KMS-11 (cell line): ENCODE measurements around the gene YY1.

ENCODE experiments used
- H2AFZ ChIP-seq: fragments of 200-600 bp; sonication (generic); 2 replicates; pipeline ENCODE4 v1.6.1; 2016; ENCODE audit warnings: antibody characterized with exemption, mixed run types, low read depth
- H3K27ac ChIP-seq: fragments of 200-600 bp; sonication (generic); 2 replicates; pipeline ENCODE4 v1.6.1; 2016; ENCODE audit warnings: mild to moderate bottlenecking, mixed run types
- H3K27me3 ChIP-seq: fragments of 200-600 bp; sonication (generic); 2 replicates; pipeline ENCODE4 v1.6.1; 2017; ENCODE audit warnings: mild to moderate bottlenecking, low read depth, mixed run types, moderate library complexity; ENCODE audit not compliant: insufficient read depth
- H3K36me3 ChIP-seq: fragments of 200-600 bp; sonication (generic); 2 replicates; pipeline ENCODE4 v1.6.1; 2017; ENCODE audit warnings: mild to moderate bottlenecking, mixed run types; ENCODE audit not compliant: insufficient read depth
- H3K4me1 ChIP-seq: fragments of 200-600 bp; sonication (generic); 2 replicates; pipeline ENCODE4 v1.6.1; 2016; ENCODE audit warnings: mild to moderate bottlenecking, low read depth, mixed run types; ENCODE audit not compliant: poor library complexity, severe bottlenecking
- H3K4me2 ChIP-seq: fragments of 200-600 bp; sonication (generic); 2 replicates; pipeline ENCODE4 v1.7.0; 2016; ENCODE audit warnings: mild to moderate bottlenecking, mixed run types
- H3K4me3 ChIP-seq: fragments of 200-600 bp; sonication (generic); IDR thresholded peaks from 2 replicates; pipeline ENCODE4 v1.6.1; 2017; ENCODE audit warnings: low read depth, low read length, mixed read lengths; ENCODE audit not compliant: insufficient read depth
- H3K79me2 ChIP-seq: fragments of 200-600 bp; sonication (generic); 2 replicates; pipeline ENCODE4 v1.6.1; 2016; ENCODE audit warnings: low read depth, mixed run types; ENCODE audit not compliant: insufficient read depth
- H3K9ac ChIP-seq: fragments of 200-600 bp; sonication (generic); 2 replicates; pipeline ENCODE4 v1.6.1; 2016; ENCODE audit warnings: mild to moderate bottlenecking, mixed run types
- H4K20me1 ChIP-seq: fragments of 200-600 bp; sonication (generic); 2 replicates; pipeline ENCODE4 v1.6.1; 2016; ENCODE audit warnings: mild to moderate bottlenecking, mixed run types; ENCODE audit not compliant: insufficient read depth
- CTCF ChIP-seq: fragments of 200-600 bp; sonication (generic); conservative IDR thresholded peaks from 2 replicates; pipeline ENCODE4 v1.6.1; 2017; ENCODE audit warnings: low read depth, mild to moderate bottlenecking, antibody characterized with exemption, low read length, moderate library complexity, mixed read lengths

The YY1 gene

GRCh38 chr14:100211366-100211765 is 27.6 kb upstream of the YY1 start:
- TF ChIP-seq CTCF = no peak
- no peak overlapping the region for H3K4me2 ChIP-seq
- no peak overlapping the region for H3K4me3 ChIP-seq
- H3K79me2 ChIP-seq = no peaks in the 10 kb centered on the region
- no peak overlapping the region for H2AFZ ChIP-seq
- H3K27ac ChIP-seq = no peak overlapping the region
- H4K20me1 ChIP-seq = no peaks in the 10 kb centered on the region
- H3K27me3 ChIP-seq = no peaks in the 10 kb centered on the region
- H3K36me3 ChIP-seq = no peaks in the 10 kb centered on the region
- H3K4me1 ChIP-seq = peaks cover 14% of the 10 kb centered on the region
- H3K9ac ChIP-seq = no peak overlapping the region

GRCh38 chr14:100211893-100212292 is 27.1 kb upstream of the YY1 start:
- Histone ChIP-seq H3K4me2 (no peak overlapping the region), H3K4me3 (no peak overlapping the region), H3K27me3 (no peaks in the 10 kb centered on the region), H3K9ac (no peak overlapping the region), H3K36me3 (no peaks in the 10 kb centered on the region), H3K79me2 (no peaks in the 10 kb centered on the region), H3K4me1 (peaks cover 14% of the 10 kb centered on the region), H3K27ac (no peak overlapping the region), H4K20me1 (no peaks in the 10 kb centered on the region), H2AFZ (no peak overlapping the region)
- TF ChIP-seq CTCF = no peak

- Histone ChIP-seq H3K4me3 (no peak overlapping the region), H3K36me3 (no peaks in the 10 kb centered on the region), H3K27me3 (no peaks in the 10 kb centered on the region), H3K9ac (peak overlapping the region; percentile 98; the same call in 1 of the 2 replicates), H4K20me1 (no peaks in the 10 kb centered on the region), H3K4me2 (peak overlapping the region; percentile 92; the same call in 1 of the 2 replicates), H3K27ac (no peak overlapping the region; the same call in 1 of the 2 replicates), H3K4me1 (peaks cover 14% of the 10 kb centered on the region), H3K79me2 (no peaks in the 10 kb centered on the region), H2AFZ (no peak overlapping the region)
- TF ChIP-seq CTCF = no peak
Measured at GRCh38 chr14:100212476-100213333, 26.2 kb upstream of the YY1 start.

- H3K9ac ChIP-seq = peak overlapping the region; percentile 98
- peak overlapping the region; percentile 84 for H2AFZ ChIP-seq
- H3K36me3 ChIP-seq = no peaks in the 10 kb centered on the region
- H3K79me2 ChIP-seq = no peaks in the 10 kb centered on the region
- H3K4me1 ChIP-seq = peaks cover 14% of the 10 kb centered on the region
- peak overlapping the region; percentile 92 for H3K4me2 ChIP-seq
- TF ChIP-seq CTCF = no peak
- peak overlapping the region; percentile 88 for H3K27ac ChIP-seq
- H4K20me1 ChIP-seq = no peaks in the 10 kb centered on the region
- H3K4me3 ChIP-seq = no peak overlapping the region
- no peaks in the 10 kb centered on the region for H3K27me3 ChIP-seq
Measured at GRCh38 chr14:100213587-100213955, 25.4 kb upstream of the YY1 start.
